GM12873 (cell line): ENCODE data around the gene CERK.

Source experiments
- TF ChIP-seq, protein P1 (sequence below): IDR thresholded peaks from 2 replicates; pipeline ENCODE4 v1.5.1; 2012; ENCODE audit warnings: low read depth, mild to moderate bottlenecking, moderate library complexity, low read length, control low read depth; ENCODE audit not compliant: insufficient read depth; ENCODE audit errors: missing control alignments

CERK gene

DNA sequence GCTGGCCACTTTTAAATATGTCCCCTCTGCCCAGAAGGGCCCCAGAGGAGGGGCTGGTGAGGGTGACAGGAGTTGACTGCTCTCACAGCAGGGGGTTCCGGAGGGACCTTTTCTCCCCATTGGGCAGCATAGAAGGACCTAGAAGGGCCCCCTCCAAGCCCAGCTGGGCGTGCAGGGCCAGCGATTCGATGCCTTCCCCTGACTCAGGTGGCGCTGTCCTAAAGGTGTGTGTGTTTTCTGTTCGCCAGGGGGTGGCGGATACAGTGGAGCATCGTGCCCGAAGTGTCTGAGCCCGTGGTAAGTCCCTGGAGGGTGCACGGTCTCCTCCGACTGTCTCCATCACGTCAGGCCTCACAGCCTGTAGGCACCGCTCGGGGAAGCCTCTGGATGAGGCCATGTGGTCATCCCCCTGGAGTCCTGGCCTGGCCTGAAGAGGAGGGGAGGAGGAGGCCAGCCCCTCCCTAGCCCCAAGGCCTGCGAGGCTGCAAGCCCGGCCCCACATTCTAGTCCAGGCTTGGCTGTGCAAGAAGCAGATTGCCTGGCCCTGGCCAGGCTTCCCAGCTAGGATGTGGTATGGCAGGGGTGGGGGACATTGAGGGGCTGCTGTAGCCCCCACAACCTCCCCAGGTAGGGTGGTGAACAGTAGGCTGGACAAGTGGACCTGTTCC lies 71.3 kb downstream of the CERK start:
- TF ChIP-seq, protein P1, sequence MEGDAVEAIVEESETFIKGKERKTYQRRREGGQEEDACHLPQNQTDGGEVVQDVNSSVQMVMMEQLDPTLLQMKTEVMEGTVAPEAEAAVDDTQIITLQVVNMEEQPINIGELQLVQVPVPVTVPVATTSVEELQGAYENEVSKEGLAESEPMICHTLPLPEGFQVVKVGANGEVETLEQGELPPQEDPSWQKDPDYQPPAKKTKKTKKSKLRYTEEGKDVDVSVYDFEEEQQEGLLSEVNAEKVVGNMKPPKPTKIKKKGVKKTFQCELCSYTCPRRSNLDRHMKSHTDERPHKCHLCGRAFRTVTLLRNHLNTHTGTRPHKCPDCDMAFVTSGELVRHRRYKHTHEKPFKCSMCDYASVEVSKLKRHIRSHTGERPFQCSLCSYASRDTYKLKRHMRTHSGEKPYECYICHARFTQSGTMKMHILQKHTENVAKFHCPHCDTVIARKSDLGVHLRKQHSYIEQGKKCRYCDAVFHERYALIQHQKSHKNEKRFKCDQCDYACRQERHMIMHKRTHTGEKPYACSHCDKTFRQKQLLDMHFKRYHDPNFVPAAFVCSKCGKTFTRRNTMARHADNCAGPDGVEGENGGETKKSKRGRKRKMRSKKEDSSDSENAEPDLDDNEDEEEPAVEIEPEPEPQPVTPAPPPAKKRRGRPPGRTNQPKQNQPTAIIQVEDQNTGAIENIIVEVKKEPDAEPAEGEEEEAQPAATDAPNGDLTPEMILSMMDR: no peak

DNA sequence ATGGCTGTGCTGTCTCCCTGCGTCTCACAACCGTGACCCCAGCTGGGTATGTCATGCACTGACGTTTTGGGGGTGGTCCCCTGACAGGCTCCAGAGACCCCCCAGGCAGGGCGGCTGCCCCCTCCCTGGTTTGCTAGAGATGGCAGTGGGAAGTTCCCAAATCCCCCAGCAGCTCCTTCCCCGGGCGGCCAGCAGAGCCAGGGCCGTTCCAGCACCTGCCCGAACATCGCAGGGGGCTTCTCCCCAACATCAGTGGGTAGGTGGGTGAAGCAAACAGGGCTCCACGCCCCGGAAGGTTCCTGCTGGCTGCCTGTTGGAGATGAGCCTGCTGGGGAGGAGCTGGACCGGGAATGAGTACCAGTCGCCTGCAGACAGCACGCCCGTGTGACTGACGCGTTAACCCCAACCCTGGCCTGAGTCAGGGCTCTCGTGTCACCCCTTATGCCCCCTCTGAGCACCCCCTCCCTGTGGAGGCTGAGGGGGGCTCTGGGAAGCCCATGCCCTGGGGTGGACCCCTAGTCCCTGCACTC lies 72.2 kb downstream of the CERK start:
- TF ChIP-seq, protein P1: no peak

DNA sequence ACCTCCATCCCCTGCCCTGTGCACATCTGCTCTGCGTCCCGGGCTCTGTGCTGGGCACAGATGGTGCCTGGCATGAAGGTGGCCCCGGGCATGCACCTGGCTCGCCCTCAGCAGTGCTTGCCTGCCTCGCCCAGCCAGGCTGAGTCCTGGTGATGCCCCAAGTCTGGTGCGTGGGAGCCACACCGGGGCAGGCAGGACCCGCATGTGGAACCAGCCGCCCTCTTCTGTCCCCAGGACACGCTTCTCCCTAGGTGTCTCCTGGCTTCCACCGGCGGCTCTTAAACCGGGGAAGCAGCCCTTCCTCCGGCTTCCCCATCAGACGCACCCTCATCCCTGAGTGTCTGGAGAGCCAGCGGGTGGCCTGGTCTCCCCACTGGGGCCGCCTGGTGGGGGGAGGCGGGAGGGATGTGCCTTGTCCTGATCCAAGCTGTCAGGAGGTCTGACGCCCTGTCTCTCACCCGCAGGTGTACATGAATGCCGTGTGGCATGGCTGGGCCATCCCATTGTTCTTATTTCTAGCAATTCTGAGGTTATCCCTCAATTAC lies 72.8 kb downstream of the CERK start:
- TF ChIP-seq, protein P1: no peak

DNA sequence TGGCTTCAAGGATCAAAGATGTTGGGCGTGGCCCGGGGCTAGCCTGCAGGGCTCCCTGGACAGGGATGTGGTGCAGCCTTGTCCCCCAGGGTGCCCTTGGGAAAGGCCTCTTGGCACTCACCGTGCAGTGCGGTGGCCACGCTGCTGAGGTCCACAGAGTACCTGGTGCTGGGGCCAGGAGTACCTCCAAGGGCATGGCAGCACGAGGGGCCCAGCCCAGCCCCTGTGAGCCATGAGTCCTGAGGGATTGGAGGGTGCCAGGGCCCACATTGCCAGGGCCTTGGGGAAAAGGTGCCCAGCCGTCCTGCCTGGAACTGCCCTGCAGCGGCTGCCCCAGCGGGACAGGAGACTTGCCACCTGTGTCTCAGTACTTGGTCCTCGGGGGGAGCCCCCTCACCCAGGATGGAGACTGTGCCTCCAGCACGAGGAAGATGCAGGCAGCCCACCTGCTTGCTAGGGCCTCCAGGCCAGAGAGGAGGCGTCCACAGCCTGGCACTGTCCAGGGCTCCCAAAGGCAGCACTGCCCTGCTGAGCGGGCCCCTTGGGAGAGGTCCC lies 73.7 kb downstream of the CERK start:
- TF ChIP-seq, protein P1: no peak

DNA sequence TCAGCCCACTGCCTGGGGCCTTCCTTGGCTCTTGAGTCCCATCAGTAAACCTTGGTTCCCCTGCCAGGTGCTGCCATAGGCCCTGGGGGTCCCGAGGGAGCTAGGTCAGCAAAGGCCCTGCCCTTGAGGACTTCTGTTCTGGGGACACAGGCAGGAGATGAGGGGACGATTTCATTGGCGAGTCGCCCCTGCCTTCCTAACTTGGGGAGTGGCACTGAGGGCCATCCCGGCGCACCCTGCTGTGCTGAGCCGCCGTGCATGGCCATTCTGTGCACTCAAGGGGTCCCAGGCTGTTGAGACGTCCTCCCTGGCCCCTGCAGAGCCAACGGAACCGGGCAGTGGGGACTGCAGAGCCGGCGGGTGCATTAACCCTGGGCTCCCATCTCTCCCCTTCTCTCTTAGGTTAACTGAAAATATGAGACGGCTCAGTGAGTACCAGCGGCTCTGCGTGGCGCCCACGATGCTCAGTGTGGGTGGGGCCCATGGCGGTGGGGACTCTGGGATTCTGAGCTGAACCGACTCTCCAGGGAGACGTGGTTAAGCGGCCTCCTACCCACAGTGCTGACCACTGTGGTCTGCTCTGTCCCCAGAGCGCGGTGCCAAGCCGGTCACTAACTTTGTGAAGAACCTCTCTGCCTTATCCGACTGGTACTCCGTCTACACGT lies 74.5 kb downstream of the CERK start:
- TF ChIP-seq, protein P1: no peak

DNA sequence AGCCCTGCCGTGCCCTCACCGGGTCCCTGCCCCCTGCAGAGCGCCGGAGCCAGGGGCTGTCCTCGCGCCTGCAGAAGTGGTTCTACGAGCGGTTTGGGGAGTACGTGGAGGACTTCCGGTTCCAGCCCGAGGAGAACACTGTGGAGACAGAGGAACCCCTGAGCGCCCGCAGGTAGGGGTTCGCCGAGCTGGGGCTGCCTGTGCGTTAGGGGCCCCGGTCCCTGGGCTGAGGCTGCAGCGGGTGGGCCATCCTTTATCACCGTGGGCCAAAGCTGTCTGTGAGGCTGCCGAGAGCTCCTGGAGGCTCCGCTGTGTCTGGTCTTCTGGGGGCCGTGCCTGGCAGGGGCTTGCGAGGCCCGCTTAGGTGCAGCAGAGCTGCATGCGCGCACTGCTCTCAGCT lies 75.1 kb downstream of the CERK start:
- TF ChIP-seq, protein P1: no peak

DNA sequence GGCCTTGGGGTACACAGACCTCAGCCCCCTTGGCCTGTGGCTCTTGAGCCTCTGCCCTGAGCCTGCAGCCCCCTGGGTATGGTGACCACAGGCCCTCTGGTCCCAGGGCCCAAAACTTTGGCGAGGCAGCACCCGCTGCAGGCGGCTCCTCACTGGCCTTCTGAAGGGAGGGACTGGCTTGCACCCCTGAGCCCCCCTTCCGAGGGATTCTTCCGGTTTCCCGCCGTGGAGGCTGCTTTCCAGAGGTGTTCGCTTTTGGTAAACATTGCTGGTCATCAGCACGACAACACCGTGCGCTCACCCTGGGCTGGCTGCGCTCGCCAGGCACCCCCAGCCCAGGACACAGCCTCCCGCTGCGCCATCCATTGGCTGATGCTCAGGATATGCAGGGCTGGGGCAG lies 75.8 kb downstream of the CERK start:
- TF ChIP-seq, protein P1: no peak
